Mesodermal cell (in vitro differentiated cells): ENCODE data around the gene CCNL1.
"Not testable (repeated sequence)": the region's sequence is repeated elsewhere in the genome, so short reads cannot be mapped to it uniquely, and the experiment has no call there.

Experiments
- H3K27ac ChIP-seq: 2 replicates; pipeline ENCODE4 v1.7.0; 2013; ENCODE audit warnings: mild to moderate bottlenecking, low read depth, low read length, moderate library complexity; ENCODE audit not compliant: severe bottlenecking
- H3K36me3 ChIP-seq: 2 replicates; pipeline ENCODE4 v1.7.1; 2013; ENCODE audit warnings: mild to moderate bottlenecking, low read length, moderate library complexity; ENCODE audit not compliant: control insufficient read depth, insufficient read depth
- H3K4me1 ChIP-seq: one replicate; pipeline ENCODE4 v1.7.1; 2013; ENCODE audit warnings: mild to moderate bottlenecking, low read length; ENCODE audit not compliant: insufficient read depth, control insufficient read depth, poor library complexity, severe bottlenecking
- H3K4me3 ChIP-seq: 2 replicates; pipeline ENCODE4 v1.7.0; 2013; ENCODE audit warnings: low read length, control low read depth, mild to moderate bottlenecking; ENCODE audit not compliant: insufficient read depth, poor library complexity, severe bottlenecking; ENCODE audit errors: extremely low read depth
- H3K9me3 ChIP-seq: 2 replicates; pipeline ENCODE4 v1.7.1; 2013; ENCODE audit warnings: mild to moderate bottlenecking, low read length, moderate library complexity; ENCODE audit not compliant: control insufficient read depth
- WGBS, 2 experiments: methylation state at CpG; one replicate each; pipeline ENCODE4 v1.1.5; 2013; ENCODE audit warnings: missing lambda C conversion rate in 2 of 2; ENCODE audit not compliant: insufficient coverage in 2 of 2; 5-methylcytosine and 5-hydroxymethylcytosine counted together

The CCNL1 gene

GRCh38 chr3:157167371-157168042 lies 7.6 kb upstream of the CCNL1 start:
- Histone ChIP-seq H3K4me3 (no peak overlapping the region), H3K36me3 (no peaks in the 10 kb centered on the region), H3K27ac (no peak overlapping the region), H3K9me3 (no peaks in the 10 kb centered on the region), H3K4me1 (no peaks in the 10 kb centered on the region)
- WGBS, 2 experiments, result 89 to 92% methylated on average over 4 of the region's 5 CpGs

GRCh38 chr3:157166561-157166960 lies 6.6 kb upstream of the CCNL1 start:
- no peaks in the 10 kb centered on the region for H3K9me3 ChIP-seq
- WGBS, 2 experiments, result 90% methylated on average over 2 of the region's 2 CpGs
- H3K4me1 ChIP-seq, result no peaks in the 10 kb centered on the region
- no peak overlapping the region for H3K27ac ChIP-seq
- H3K4me3 ChIP-seq, result no peak overlapping the region
- H3K36me3 ChIP-seq, result peaks cover 2% of the 10 kb centered on the region

- H3K4me3 ChIP-seq, result no peak overlapping the region
- H3K9me3 ChIP-seq, result no peaks in the 10 kb centered on the region
- H3K4me1 ChIP-seq, result no peaks in the 10 kb centered on the region
- H3K27ac ChIP-seq, result no peak overlapping the region
- H3K36me3 ChIP-seq, result peaks cover 2% of the 10 kb centered on the region
These were observed 6.2 kb upstream of the CCNL1 start for GRCh38 chr3:157166115-157166514.

GRCh38 chr3:157163217-157163953 lies 3.4 kb upstream of the CCNL1 start:
- H3K9me3 ChIP-seq, result no peaks in the 10 kb centered on the region
- no peak overlapping the region for H3K4me3 ChIP-seq
- H3K36me3 ChIP-seq, result peaks cover 8% of the 10 kb centered on the region
- WGBS, 2 experiments, result 90 to 95% methylated on average over 13 to 17 of the region's 19 CpGs
- H3K27ac ChIP-seq, result no peak overlapping the region
- H3K4me1 ChIP-seq, result peaks cover 4% of the 10 kb centered on the region

GRCh38 chr3:157162620-157163019 lies 2.7 kb upstream of the CCNL1 start:
- H3K27ac ChIP-seq, H3K4me3 ChIP-seq, H3K4me1 ChIP-seq, H3K9me3 ChIP-seq: not testable (repeated sequence)
- H3K36me3 ChIP-seq, result peaks cover 16% of the 10 kb centered on the region
- 76 to 100% methylated on average over 3 to 6 of the region's 7 CpGs for WGBS, 2 experiments

GRCh38 chr3:157160658-157161424 lies 894 bp upstream of the CCNL1 start:
- Histone ChIP-seq H3K36me3 (peaks cover 30% of the 10 kb centered on the region), H3K27ac (peak overlapping the region; percentile 99), H3K9me3 (no peaks in the 10 kb centered on the region), H3K4me1 (peaks cover 8% of the 10 kb centered on the region), H3K4me3 (peak overlapping the region; percentile 97)
- WGBS, 2 experiments, result 43 to 44% methylated on average over 10 of the region's 22 CpGs

GRCh38 chr3:157159037-157159761 lies 748 bp downstream of the CCNL1 start:
- Histone ChIP-seq H3K27ac (peak overlapping the region; percentile 99), H3K4me3 (peak overlapping the region; percentile 97), H3K4me1 (peaks cover 8% of the 10 kb centered on the region), H3K9me3 (no peaks in the 10 kb centered on the region), H3K36me3 (peaks cover 35% of the 10 kb centered on the region)
- WGBS, 2 experiments, result 0 to 1% methylated on average over 16 to 24 of the region's 46 CpGs

GRCh38 chr3:157157836-157158235 lies 2.1 kb downstream of the CCNL1 start:
- H3K36me3 ChIP-seq, result peaks cover 48% of the 10 kb centered on the region
- H3K4me1 ChIP-seq, result peaks cover 8% of the 10 kb centered on the region
- H3K27ac ChIP-seq, result no peak overlapping the region

GRCh38 chr3:157156837-157157635 lies 2.9 kb downstream of the CCNL1 start:
- peaks cover 55% of the 10 kb centered on the region for H3K36me3 ChIP-seq

More at GRCh38 chr3:157157836-157158235, 2.1 kb downstream of the CCNL1 start:
- H3K9me3 ChIP-seq, result no peaks in the 10 kb centered on the region
- peak overlapping the region; percentile 97 for H3K4me3 ChIP-seq

GRCh38 chr3:157155591-157155990 lies 4.4 kb downstream of the CCNL1 start:
- WGBS, 2 experiments, result no CpG with 5 or more reads among the region's 3 CpGs
- H3K36me3 ChIP-seq, result peaks cover 64% of the 10 kb centered on the region
- no peak overlapping the region for H3K4me3 ChIP-seq
- H3K27ac ChIP-seq, result no peak overlapping the region
- H3K4me1 ChIP-seq, result peaks cover 7% of the 10 kb centered on the region
- H3K9me3 ChIP-seq, result no peaks in the 10 kb centered on the region

More at GRCh38 chr3:157156837-157157635, 2.9 kb downstream of the CCNL1 start:
- peaks cover 8% of the 10 kb centered on the region for H3K4me1 ChIP-seq
- no peaks in the 10 kb centered on the region for H3K9me3 ChIP-seq
- peak overlapping the region; percentile 97 for H3K4me3 ChIP-seq
- no peak overlapping the region for H3K27ac ChIP-seq
- WGBS, 2 experiments, result 75 to 100% methylated on average over 1 to 2 of the region's 7 CpGs
